OCI-LY7 (cell line): ENCODE data around the gene CGNL1. TPM values are rescaled to one million over a fixed set of nuclear protein-coding genes. Genes with fewer than 3 reads are reported as not detected.

Experiments
- BruUV-seq: library from RNA; stranded (reverse); fragments of 400-500 nt; replicated peaks from 2 replicates; lab custom pipeline; 2021; lab: Mats Ljungman, UMichigan
- CTCF ChIA-PET: fragments of 300-600 bp; sonication (Branson Sonifier 250); formaldehyde crosslinking; loops from one replicate; lab custom pipeline; 2022; ENCODE audit warnings: antibody characterized with exemption; ENCODE audit not compliant: unreplicated experiment; lab: Charles Lee
- POLR2A ChIA-PET: fragments of 300-600 bp; sonication (Branson Sonifier 250); formaldehyde crosslinking; loops from one replicate; lab custom pipeline; 2022; ENCODE audit warnings: antibody characterized with exemption; lab: Charles Lee
- DNase-seq: peaks from one replicate; pipeline ENCODE4 v3.0.0-alpha.2; 2015; ENCODE audit warnings: low spot score
- H2AFZ ChIP-seq: fragments of 200-600 bp; sonication (generic), shearing (Covaris generic); 2 replicates; pipeline ENCODE4 v1.6.1; 2014; ENCODE audit warnings: mild to moderate bottlenecking, antibody characterized with exemption, low read length, moderate library complexity
- H3K27ac ChIP-seq: fragments of 200-600 bp; sonication (generic); 2 replicates; pipeline ENCODE4 v1.5.1; 2014; ENCODE audit warnings: mixed run types, low read depth, mild to moderate bottlenecking, moderate library complexity, low read length, inconsistent platforms; ENCODE audit not compliant: poor library complexity, severe bottlenecking
- H3K36me3 ChIP-seq: fragments of 200-600 bp; sonication (generic); 2 replicates; pipeline ENCODE4 v1.6.1; 2014; ENCODE audit warnings: mild to moderate bottlenecking, antibody characterized with exemption, low read length, moderate library complexity, mixed read lengths; ENCODE audit not compliant: insufficient read depth
- H3K4me1 ChIP-seq: fragments of 200-600 bp; sonication (generic); 2 replicates; pipeline ENCODE4 v1.5.1; 2014; ENCODE audit warnings: mild to moderate bottlenecking, low read length; ENCODE audit not compliant: insufficient read depth, poor library complexity, severe bottlenecking
- H3K4me2 ChIP-seq: fragments of 200-600 bp; sonication (generic); 2 replicates; pipeline ENCODE4 v1.6.1; 2014; ENCODE audit warnings: mild to moderate bottlenecking, low read length
- H3K4me3 ChIP-seq: fragments of 200-600 bp; sonication (generic); 2 replicates; pipeline ENCODE4 v1.5.1; 2014; ENCODE audit warnings: mild to moderate bottlenecking, low read depth, low read length; ENCODE audit not compliant: poor library complexity, severe bottlenecking
- H3K79me2 ChIP-seq: fragments of 200-600 bp; sonication (generic); 2 replicates; pipeline ENCODE4 v1.6.1; 2016; ENCODE audit warnings: low read depth, mild to moderate bottlenecking, low read length, moderate library complexity, mixed read lengths; ENCODE audit not compliant: insufficient read depth
- H3K9me2 ChIP-seq: fragments of 200-600 bp; sonication (generic); 2 replicates; pipeline ENCODE4 v1.6.1; 2016; ENCODE audit warnings: mild to moderate bottlenecking, low read length, mixed read lengths; ENCODE audit not compliant: insufficient read depth
- H3K9me3 ChIP-seq: fragments of 200-600 bp; sonication (generic); 2 replicates; pipeline ENCODE4 v1.6.1; 2014; ENCODE audit warnings: mild to moderate bottlenecking, mixed run types, low read length, mixed read lengths
- H4K20me1 ChIP-seq: fragments of 200-600 bp; sonication (generic); 2 replicates; pipeline ENCODE4 v1.6.1; 2014; ENCODE audit warnings: mild to moderate bottlenecking, antibody characterized with exemption, low read length, moderate library complexity, mixed read lengths; ENCODE audit not compliant: insufficient read depth
- CTCF ChIP-seq: fragments of 200-600 bp; sonication (generic); conservative IDR thresholded peaks from 2 replicates; pipeline ENCODE4 v1.5.1; 2014; ENCODE audit warnings: mild to moderate bottlenecking, antibody characterized with exemption, low read length, moderate library complexity, mixed read lengths
- EZH2phosphoT487 ChIP-seq: fragments of 200-600 bp; sonication (generic); IDR thresholded peaks from 2 replicates; pipeline ENCODE4 v1.6.1; 2018; ENCODE audit warnings: low read depth, borderline replicate concordance, mild to moderate bottlenecking, mixed run types, antibody characterized with exemption, low read length, moderate library complexity, mixed read lengths
- intact Hi-C: fragments of 100-400 bp; cut with micrococcal nuclease; formaldehyde crosslinking; loops from one replicate; pipeline ENCODE4 v1.10.0; 2022; ENCODE audit not compliant: unreplicated experiment
- total RNA-seq, 2 experiments: library from RNA; depleted of rRNA in 1 of 2; stranded (reverse); fragments of >200 nt in 1 of 2; shearing (Covaris generic) in 1 of 2; gene quantifications; 2 replicates each; pipeline ENCODE4 v1.2.3, GENCODE V29; 2014 to 2022

CGNL1 gene
- total RNA-seq, 2 experiments from 2014 or later, result 0.04 TPM; not detected in 1

GRCh38 chr15:57388464-57388863 lies 12.2 kb downstream of the CGNL1 start:
- CTCF ChIA-PET, result no interaction called here
- no peaks in the 10 kb centered on the region for H3K79me2 ChIP-seq
- no peaks in the 10 kb centered on the region for H3K9me2 ChIP-seq
- no peak overlapping the region for H3K4me2 ChIP-seq
- no peak overlapping the region for H3K4me3 ChIP-seq
- H4K20me1 ChIP-seq, result no peaks in the 10 kb centered on the region
- no peaks in the 10 kb centered on the region for H3K4me1 ChIP-seq
- no peak overlapping the region for H2AFZ ChIP-seq
- intact Hi-C loops, result no loop called here
- POLR2A ChIA-PET, result no interaction called here
- no peak for DNase-seq
- H3K9me3 ChIP-seq, result no peaks in the 10 kb centered on the region
- no TSS peak for BruUV-seq
- TF ChIP-seq EZH2phosphoT487, result no peak
- no peak for TF ChIP-seq CTCF
- H3K27ac ChIP-seq, result no peak overlapping the region
- H3K36me3 ChIP-seq, result no peaks in the 10 kb centered on the region

GRCh38 chr15:57389991-57390390 lies 13.7 kb downstream of the CGNL1 start:
- Histone ChIP-seq H4K20me1 (no peaks in the 10 kb centered on the region), H3K79me2 (no peaks in the 10 kb centered on the region), H3K9me2 (no peaks in the 10 kb centered on the region), H3K36me3 (no peaks in the 10 kb centered on the region), H2AFZ (no peak overlapping the region), H3K27ac (no peak overlapping the region), H3K9me3 (no peaks in the 10 kb centered on the region), H3K4me2 (no peak overlapping the region), H3K4me1 (no peaks in the 10 kb centered on the region), H3K4me3 (no peak overlapping the region)
- DNase-seq, result no peak
- intact Hi-C loops, result no loop called here
- no TSS peak for BruUV-seq
- ChIA-PET POLR2A (interaction anchor here (0.6 kb wide), 1 partner anchor 17 kb away, joined by 3 read pairs; no protein-coding TSS in a partner anchor), CTCF (no interaction called here)
- TF ChIP-seq EZH2phosphoT487 (no peak), CTCF (no peak)

- H2AFZ ChIP-seq, result no peak overlapping the region
- H3K9me3 ChIP-seq, result no peaks in the 10 kb centered on the region
- no peak overlapping the region for H3K4me2 ChIP-seq
- no peaks in the 10 kb centered on the region for H4K20me1 ChIP-seq
- H3K9me2 ChIP-seq, result no peaks in the 10 kb centered on the region
- no peak overlapping the region for H3K27ac ChIP-seq
- CTCF ChIA-PET, result no interaction called here
- no peak for TF ChIP-seq CTCF
- H3K4me3 ChIP-seq, result no peak overlapping the region
- no TSS peak for BruUV-seq
- H3K79me2 ChIP-seq, result no peaks in the 10 kb centered on the region
- no peaks in the 10 kb centered on the region for H3K36me3 ChIP-seq
- DNase-seq, result no peak
- intact Hi-C loops, result no loop called here
- POLR2A ChIA-PET, result interaction anchor here (0.6 kb wide), 1 partner anchor 17 kb away, joined by 3 read pairs; no protein-coding TSS in a partner anchor
- no peaks in the 10 kb centered on the region for H3K4me1 ChIP-seq
These were observed 14.3 kb downstream of the CGNL1 start for GRCh38 chr15:57390583-57390982.
